AG20443 (cell line): ENCODE results near the gene GCM1.
A peak's percentile ranks its signal among the peaks of the same experiment; 100 is the strongest.

ENCODE experiments used
- DNase-seq: peaks from one replicate; pipeline ENCODE4 v3.0.0; 2012; ENCODE audit warnings: low spot score, mixed read lengths

The GCM1 gene

DNA sequence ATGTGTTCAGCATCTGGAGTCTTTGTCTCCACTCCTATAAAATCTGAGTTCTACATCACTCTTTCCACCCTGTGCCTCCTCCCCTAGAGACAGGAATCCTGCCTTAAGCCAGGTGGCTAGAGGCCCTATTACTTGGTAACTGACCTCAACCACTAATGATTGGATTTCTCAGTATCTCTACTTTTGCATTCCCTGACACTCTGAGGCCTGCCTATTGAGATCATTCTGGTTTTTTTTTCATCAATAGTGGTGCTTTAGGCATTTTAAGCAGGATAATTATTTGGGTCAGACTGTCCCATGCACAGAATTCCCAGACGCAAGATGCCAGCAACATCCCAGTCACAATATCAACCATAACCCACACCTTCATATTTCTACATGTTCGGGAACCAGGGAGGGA lies 3.9 kb upstream of the GCM1 start:
- DNase-seq, result no peak

DNA sequence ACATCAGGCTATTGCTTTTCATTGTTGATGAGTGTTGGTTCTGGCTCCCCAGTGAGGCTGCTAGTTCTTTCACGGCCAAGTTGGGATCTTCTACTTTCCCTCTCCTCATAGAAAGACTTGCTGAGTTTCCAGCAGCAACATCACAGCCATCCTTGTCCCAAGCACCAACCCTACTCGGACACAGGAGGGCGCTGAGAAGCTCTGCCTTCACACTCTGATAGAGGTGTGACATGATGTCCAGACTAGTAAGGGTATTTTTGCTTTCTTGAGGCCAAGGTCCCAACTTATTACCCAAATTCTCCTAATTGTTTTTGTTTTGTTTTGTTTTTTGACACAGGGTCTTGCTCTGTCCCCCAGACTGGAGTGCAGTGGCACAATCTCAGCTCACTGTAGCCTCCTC lies 3.0 kb upstream of the GCM1 start:
- no peak for DNase-seq

DNA sequence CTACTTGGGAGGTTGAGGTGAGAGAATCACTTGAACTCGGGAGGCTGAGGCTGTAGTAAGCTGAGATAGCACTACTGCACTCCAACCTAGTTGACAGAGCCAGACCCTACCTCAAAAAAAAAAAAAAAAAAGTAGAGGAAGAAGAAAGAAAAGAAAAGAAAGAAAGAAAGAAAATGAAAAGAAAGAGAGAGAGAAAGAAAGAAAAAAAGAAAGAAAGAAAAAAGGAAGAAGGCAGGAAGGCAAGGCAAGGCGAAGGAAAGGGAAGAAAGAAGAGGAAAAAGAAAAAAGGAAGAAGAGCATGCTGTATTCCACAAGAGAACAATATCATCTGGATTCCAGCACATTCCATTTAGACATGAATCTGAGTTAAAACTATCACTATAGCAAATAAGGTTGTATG lies 3.8 kb downstream of the GCM1 start:
- DNase-seq, result no peak

- no peak for DNase-seq
Measured at GRCh38 chr6:53143710-53144109, 4.9 kb downstream of the GCM1 start.

DNA sequence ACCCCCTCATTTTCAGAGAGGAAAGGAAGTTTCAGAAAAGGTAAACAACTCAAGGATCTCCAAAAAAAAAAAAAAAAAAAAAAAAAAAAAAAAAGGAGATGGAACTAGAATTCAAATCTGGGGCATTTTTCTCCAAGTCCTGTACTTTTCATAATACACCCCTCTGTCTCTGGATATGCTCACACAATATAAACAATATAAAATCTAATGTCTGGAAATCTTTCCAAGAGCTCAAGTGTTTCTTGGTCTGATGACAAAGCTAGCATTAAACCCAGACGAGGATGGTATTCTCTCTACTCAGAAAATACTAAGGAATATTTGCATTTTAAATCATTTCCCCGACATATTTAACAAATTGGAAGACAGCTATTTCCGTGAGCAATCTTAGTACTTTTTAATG lies 5.8 kb downstream of the GCM1 start:
- DNase-seq, result no peak

- DNase-seq, result no peak
Measured at GRCh38 chr6:53139841-53140413, 8.7 kb downstream of the GCM1 start.

- no peak for DNase-seq
Measured at GRCh38 chr6:53136000-53136609, 12.5 kb downstream of the GCM1 start.

DNA sequence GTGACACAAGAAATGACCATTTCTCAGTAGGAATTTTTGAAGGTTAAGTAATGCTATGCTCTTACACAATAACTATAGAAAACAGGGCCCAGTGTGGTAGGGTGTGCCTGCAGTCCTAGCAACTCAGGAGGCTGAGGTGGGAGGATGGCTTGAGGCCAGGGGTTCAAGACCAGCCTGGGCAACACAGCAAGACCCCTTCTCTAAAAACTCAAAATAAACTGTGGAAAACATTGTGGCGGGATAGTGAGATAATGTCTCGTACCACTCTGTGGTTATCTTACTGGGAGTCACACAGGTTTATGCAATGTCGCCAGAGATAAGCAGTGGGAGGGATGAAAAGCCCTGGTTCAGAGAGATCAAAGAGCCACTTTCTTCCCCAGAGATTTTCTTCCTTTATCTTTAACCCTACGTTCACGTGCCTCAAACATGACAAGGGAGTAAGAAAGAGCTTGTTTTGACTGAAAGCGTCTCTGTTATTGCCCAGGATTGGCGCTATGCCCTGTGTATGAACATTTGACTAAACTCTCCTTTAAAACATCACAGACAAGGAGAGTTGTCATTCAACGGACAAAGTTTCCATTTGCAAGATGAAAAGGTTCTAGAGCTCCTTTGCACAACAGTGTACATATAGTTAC lies 13.9 kb downstream of the GCM1 start:
- DNase-seq, result no peak

DNA sequence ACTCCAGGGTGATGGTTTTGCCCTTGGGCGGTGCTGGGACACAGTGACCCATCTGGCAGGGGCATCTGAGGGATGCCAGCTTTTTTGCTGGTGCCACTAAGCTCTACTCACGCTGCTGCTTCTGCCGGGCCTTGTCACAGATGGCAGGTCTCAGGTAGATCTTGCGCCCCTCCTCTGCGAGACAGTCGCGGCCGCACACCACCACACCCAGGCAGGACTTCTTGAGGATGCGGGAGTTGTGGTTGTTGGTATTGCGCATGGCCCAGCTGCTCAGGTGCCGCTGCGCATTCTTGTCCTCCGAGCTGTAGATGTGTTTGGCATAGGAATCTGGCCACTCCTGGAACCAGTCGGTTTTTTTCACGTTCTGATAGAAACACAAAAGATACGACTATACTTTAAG lies 14.7 kb downstream of the GCM1 start:
- DNase-seq, result no peak

DNA sequence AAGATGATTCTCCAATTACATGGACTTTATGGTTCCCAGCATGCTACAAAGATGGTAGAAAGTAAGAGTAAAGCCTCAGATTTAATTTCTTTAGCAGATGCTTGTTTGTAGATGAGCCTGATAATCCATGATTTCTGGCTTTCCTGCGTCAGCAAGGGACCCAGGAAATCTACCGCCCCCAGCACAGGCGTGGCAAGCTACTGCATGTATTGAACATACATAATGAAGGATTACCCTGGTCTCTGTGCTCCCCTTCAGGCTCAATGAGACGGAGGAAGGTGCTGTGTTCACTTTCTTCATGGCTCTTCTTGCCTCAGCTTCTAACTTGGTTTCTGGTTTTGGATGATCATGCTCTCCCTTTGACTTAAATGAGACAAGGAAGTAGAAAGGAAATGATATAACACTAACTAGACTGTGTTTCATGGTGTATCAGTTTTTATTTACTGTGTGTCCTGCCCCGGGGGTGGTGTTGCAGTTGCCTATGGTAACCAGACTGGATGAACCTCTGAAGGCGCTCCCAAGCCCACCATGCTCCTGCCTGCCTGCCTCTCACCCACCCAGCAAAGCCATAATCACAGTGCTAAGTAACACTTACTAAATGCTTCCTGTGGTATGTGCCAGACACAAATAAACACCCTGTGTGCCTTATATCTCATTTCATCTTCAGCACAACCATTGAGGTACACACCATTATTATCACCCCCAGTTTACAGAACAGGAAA lies 17.9 kb downstream of the GCM1 start:
- no peak for DNase-seq

DNA sequence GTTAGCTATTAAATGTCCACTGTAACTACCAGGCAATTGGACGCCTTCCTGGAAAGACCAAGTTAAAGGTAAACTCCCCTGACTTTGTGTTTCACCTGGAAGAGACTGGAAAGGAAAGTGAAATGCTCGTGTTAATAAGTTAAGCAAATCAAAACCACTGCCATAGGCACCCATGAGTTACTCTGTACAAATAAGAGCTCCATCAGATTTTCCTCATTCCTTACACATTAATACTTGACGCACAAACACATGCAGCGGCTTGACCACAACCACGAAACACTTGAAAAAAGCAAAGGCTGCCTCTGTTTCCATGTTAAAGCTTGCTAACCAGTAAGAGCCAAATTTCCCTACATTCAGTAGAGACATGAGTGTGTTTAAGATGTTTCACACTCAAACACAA lies 19.8 kb downstream of the GCM1 start:
- no peak for DNase-seq

- DNase-seq, result no peak
Measured at GRCh38 chr6:53125276-53125675, 23.4 kb downstream of the GCM1 start.

DNA sequence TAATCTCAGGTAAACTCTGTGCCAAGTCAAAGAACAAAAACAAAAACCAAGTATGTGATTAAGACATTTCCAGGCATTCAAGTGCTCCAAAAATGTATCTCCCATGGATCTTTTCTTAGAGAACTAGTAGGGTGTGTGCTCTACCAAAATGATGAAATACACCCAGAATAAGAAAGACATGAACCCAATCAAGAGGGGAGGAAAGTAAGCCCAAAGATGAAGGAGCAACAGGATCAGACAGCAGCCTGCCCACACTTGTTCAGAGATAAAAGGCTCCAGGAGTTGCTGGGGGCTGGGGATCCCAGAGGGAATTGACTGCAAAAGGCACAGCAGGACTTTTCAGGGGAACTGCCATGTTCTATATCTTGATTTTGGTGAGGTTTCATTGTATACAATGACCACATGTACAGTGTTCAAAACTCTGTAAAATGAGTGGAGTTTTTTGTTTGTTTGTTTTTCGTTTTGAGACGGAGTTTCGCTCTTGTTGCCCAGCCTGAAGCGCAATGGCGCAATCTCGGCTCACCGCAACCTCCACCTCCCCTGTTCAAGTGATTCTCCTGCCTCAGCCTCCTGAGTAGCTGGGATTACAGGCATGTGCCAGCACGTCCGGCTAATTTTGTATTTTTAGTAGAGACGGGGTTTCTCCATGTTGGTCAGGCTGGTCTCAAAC lies 24.4 kb downstream of the GCM1 start:
- no peak for DNase-seq

- DNase-seq, result peak; percentile 67
Measured at GRCh38 chr6:53119772-53120409, 28.8 kb downstream of the GCM1 start.

DNA sequence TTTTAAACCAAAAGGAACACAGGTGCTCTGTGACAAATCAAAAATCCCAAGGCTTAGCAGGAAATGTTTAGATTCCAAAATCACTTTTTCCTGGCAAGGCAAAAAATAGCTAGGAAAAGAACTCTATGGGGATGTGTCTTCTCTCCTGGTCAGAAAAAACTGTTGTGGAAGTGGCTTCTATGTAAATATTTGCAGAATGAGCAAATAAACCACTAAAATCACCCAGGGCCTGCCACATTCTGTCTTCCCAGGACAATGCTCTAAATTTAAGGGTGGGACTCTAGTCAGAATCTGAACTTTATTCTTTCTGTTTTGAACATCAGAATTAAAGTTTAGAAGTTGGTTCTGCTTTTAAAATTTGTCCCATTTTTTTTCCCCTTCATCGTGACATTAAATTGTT lies 29.3 kb downstream of the GCM1 start:
- DNase-seq, result peak; percentile 39

DNA sequence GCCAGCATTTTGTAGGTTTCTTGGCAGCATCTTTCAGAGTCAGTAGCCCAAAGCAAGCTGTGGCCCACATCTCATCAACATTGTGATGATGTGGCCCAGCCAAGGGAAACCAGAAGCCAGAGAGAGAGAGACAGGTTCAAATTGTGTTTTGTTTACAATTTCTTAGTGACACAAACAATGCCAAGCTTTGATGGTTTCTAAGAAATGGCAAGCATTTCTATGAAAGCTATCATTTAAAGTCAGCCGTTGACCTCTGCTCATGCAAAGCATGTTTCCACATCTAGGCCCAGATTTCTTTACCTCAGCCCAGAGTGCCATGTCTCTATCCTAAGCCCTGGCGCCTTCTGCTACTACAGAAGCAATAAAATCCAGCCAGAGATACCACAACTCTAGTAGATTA lies 32.9 kb downstream of the GCM1 start:
- DNase-seq, result no peak

- DNase-seq, result no peak
Measured at GRCh38 chr6:53115113-53115512, 33.5 kb downstream of the GCM1 start.

DNA sequence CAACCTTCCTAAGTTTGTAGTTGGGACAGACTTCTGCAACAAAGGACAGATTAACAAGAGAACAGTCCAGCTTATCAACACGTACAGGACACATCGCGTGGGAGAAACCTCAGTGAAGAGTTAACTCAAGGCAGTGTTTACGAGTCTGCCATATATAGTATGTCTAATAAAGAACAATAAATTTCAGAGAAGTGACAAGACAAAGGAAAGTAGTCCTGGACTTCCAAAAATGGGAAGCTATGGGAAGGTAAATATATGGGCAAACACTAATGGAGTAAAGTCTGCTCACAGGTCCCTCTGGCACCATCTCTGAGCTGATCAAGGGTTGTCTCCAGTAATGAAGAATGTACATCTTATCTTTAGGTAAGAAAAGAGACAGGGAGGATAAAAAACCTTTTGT lies 34.9 kb downstream of the GCM1 start:
- no peak for DNase-seq

GRCh38 chr6:53112871-53113270 lies 35.8 kb downstream of the GCM1 start:
- no peak for DNase-seq

DNA sequence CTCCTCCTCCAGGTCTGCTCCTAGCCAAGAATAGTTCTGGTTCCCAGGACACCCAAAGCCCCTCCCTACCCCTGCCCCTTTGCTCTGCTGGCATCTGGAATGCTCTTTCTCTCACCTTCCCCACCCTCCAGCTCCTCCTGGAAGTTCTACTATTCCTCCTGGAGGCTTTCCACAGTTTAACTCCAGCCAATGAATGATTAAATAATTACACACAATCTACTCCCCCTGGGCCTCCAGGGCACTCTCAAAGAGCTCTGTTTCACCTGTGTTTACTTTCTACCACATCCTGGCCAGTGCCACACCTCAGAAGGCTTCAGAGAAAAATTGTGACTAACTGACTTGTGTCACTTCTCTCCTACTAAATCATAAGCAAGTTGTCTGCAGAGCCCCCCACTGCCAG lies 36.2 kb downstream of the GCM1 start:
- no peak for DNase-seq

DNA sequence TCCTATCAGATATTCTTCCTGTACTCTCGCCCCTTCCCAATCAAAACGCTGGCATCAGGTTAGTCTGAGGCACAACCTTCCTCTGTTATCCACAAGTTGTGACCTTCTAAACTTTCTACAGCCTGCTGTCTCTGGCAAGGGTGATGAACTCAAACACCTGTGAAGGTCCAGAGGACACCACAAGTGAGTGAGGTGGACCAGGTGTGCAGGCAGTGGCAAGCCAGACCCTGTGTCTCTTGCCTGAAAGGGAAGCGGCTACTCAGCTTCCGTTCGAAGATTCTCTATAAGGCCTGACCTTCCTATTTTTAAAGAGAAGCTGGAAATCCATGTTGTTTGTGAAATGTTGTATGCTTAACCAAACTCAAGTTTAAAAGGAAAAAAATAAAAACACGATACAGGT lies 36.8 kb downstream of the GCM1 start:
- no peak for DNase-seq

DNA sequence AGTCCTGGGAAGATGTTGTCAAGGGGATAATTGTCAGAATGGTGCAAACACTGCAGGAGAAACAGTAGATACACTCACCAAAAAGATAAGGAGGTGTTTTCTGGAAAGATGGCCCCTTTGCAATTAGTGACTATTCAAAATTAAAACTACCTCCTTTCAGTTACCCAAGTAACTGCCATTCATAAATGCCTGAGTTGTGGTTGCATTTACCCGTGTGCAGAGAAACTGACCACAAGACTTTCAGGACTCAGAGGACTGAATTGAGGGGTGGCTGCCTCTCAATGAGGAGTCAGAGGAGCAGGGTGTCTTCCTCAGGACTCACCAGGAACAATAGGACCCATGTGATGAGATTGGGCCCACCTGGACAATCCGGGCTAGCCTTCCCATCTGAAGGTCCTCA lies 39.0 kb downstream of the GCM1 start:
- no peak for DNase-seq
